NCI-H128 (cell line): ENCODE measurements around the gene RANBP2.
"Not testable (repeated sequence)": the region's sequence is repeated elsewhere in the genome, so short reads cannot be mapped to it uniquely, and the experiment has no call there.

Experiments
- DNase-seq: peaks from one replicate; lab custom pipeline; 2025; ENCODE audit not compliant: unreplicated experiment; lab: John Stamatoyannopoulos, UW

Gene RANBP2

DNA sequence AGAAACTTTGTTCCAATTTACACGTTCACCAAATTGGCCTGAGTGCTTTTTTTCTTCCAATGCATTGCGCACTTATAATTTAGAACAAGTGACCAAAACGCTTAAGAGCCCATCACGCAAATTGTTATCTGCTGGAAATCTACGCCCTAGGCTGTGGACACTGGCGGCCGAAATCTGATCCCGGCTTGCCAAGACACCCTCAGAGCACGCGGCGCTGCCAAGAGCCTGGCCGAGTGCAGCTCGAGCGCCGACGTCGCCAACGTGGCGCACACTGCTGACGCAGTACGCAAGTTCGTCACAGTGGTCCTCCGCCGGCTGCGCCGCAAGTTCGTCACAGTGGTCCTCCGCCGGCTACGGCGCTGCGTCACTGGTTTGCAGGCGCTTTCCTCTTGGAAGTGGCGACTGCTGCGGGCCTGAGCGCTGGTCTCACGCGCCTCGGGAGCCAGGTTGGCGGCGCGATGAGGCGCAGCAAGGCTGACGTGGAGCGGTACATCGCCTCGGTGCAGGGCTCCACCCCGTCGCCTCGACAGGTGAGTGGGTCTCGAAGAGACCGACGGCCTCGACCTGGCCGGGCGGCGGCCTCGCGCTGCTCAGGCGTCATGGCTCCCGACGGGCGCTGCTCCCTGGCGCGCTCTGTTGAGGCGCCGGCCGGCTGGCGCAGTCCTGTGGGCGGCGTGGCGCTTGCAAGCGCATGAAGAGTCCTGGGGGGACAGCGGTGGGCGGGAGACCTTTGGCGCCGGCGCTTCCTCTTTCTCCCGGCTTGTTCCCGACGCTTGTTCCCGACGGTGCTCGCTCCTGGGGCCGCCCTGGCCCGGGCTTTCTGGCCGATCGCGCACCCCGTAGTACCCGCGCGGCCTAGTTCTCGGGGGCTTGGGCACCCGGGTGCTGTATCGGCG is at the start of gene RANBP2:
RANBP2 (plus strand) TSS at position 334 of the 896 bp plus-strand sequence; CDS start at position 459, 125 bp downstream.
- peak; percentile 95 for DNase-seq

DNA sequence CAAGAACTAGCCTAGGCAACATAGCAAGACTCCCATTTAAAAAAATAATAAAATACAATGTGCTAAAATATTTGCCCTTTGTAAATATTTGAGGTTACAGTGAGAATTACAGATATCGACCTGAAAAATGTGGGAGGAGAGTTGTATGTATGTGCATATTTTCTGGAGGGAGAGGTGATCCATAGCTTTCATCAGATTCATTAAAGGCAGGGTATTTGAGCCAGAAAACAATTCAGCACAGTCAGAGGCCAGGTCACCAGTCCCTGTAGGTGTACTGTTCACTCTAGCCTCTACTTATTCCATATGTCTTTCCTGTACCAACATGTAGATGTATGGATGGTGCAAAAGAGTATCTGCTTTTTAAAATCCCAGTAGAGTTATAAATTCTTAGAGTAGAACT is 49.0 kb upstream of the RANBP2 start:
- DNase-seq, result not testable (repeated sequence)

GRCh38 chr2:108672200-108672805 is 47.0 kb upstream of the RANBP2 start:
- DNase-seq, result not testable (repeated sequence)

GRCh38 chr2:108676522-108676921 is 42.8 kb upstream of the RANBP2 start:
- not testable (repeated sequence) for DNase-seq

DNA sequence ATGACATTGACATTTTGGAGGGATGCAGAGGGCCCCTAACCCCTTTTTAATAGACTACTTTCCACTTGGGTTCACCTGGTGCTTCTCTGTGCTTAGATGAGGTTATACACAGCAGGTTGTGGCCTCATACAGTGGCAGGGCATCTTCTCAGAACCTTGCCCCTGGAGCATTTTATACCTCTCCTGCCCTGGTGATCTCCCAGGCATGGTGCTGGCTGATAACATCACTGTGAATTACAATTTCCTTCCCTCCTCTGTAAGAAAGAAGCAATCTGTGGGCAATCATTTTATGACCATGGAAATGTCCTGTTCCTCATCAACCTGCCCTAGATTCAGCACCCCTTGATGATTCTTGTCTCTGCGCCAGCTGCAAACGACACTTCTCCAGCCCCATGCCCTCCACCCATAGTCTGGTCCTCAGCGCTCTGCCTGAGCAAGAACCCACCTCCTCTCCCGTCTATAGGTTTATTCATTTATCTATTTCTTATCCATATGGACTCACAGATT is 42.0 kb upstream of the RANBP2 start:
- not testable (repeated sequence) for DNase-seq

GRCh38 chr2:108678198-108678651 is 41.1 kb upstream of the RANBP2 start:
- DNase-seq, result peak; percentile 19

DNA sequence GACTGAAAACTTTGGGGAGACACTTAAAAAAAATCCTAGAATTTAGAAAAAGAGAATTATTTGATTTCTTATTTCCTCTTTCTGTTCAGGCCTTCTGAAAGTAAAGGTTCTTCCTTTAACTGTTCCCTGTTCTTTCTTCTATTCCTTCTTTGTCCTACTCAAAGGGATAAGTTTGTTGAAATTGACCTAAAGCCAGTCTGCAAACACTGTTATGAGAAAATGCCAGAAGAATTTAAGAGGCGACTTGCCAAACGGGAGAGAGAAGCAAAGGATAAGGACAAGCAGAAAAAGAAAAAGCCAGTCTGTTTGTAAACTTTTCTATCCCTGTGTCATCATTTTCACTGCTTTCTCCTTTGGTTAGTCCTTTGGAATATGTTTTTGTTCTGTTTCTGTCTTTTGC is 38.5 kb upstream of the RANBP2 start:
- DNase-seq, result not testable (repeated sequence)

DNA sequence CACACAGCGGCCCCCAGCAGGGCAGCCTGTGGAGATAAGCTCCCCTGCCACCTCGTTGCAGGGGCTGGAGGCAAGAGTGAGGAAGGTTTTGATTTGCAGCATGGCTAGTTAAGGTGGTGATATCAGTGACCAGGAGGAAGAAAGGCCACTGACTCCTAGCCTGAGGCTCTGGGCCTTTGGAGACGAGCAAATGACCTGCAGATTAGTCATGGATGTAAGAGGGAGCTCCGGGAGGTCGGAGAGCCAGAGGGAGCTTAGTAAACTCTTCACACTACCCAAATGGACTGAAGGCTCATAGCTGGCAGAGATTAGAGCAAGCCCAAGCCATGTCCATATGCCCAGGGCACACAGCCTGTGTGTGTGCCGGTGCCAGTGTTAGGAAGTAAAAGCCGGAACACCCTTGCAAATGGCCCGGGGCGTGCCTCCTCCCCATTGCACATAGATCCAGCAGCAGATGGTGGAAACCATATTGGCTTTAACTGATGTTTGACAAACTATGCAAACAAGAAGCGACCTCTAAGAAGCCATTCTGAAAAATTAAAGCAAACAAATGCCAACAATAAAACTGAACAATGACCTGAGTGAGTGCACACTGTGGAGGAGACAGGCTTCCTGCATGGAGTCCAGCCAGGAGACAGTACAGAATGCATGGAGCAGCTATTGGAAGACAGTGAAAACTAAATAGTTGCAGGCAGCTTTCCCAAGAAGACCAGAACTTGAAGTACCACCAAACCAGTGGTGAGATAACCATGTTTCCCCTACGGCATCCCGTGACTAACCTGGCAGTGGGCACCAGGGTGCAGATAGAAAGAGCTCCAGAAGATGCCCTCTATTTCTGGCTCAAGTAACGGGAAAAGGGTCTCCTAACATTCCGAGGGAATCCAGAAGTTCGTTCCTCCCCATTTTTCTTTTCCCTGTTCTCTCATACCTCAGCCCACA is 30.2 kb upstream of the RANBP2 start:
- not testable (repeated sequence) for DNase-seq

- not testable (repeated sequence) for DNase-seq
These were observed 29.3 kb upstream of the RANBP2 start for GRCh38 chr2:108690001-108690400.

DNA sequence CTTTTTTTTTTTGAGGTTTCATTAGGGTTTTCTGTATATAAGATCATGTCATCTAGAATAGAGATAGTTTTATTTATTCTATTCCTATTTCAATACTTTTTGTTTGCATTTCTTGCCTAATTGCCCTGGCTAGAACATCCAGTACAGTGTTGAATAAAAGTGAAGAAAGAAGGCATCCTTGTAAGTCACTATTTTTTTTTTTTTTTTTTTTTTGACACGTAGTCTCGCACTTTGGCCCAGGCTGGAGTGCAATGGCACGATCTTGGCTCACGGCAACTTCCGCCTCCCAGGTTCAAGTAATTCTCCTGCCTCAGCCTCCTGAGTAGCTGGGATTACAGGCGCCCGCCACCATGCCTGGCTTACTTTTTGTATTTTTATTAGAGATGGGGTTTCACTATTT is 27.8 kb upstream of the RANBP2 start:
- DNase-seq, result no peak

- no peak for DNase-seq
These were observed 18.1 kb upstream of the RANBP2 start for GRCh38 chr2:108701208-108701607.

- no peak for DNase-seq
These were observed 17.5 kb upstream of the RANBP2 start for GRCh38 chr2:108701806-108702205.

GRCh38 chr2:108704871-108705270 is 14.4 kb upstream of the RANBP2 start:
- no peak for DNase-seq

DNA sequence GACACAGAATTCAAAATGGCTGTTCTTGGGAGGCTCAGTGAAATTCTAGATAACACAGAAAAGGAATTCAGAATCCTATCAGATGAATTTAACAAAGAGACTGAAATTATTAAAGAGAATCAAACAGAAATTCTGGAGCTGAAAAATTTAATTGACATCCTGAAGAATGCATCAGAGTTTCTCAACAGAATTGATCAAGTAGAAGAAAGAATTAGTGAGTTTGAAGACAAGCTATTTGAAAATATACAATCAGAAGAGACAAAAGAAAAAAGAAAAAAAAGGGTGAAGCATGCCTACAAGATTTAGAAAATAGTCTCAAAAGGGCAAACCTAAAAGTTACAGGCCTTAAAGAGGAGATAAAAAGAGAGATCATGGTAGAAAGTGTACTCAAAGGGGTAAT is 12.0 kb upstream of the RANBP2 start:
- DNase-seq, result no peak

DNA sequence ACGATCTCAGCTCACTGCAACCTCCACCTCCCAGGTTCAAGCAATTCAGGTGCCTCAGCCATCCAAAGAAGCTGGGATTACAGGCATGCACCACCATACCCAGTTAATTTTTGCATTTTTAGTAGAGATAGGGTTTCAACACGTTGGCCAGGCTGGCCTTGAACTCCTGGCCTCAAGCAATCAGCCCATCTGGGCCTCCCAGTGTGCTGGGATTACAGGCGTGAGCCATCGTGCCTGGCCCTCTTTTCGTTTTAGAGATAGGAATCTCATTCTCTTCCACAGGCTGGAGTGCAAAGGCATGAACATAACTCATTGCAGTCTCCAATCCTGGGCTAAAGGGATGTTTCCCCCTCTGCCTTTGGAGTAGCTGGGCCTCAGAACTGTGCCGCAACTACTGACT is 2.3 kb upstream of the RANBP2 start:
- DNase-seq, result not testable (repeated sequence)

GRCh38 chr2:108726048-108726447 is 6.8 kb downstream of the RANBP2 start:
- not testable (repeated sequence) for DNase-seq

DNA sequence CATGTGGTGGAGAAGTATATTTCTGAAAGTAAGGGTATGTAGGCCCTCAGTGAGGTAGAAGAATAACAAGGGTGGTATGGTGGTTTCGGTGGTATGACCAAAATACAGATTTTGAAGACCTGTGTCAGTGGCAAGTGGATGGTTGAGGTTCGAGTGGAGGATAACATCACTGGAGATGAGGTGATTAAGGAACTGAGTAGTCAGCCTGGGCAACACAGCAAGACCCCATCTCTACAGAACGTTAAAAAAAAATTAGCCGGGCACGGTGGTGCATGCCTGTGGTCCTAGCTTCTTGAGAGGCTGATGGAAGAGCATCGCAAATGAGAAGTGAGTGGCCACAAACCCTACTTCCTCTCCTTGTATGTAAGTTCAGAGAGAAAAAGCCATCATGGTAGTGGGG is 15.4 kb downstream of the RANBP2 start:
- not testable (repeated sequence) for DNase-seq

DNA sequence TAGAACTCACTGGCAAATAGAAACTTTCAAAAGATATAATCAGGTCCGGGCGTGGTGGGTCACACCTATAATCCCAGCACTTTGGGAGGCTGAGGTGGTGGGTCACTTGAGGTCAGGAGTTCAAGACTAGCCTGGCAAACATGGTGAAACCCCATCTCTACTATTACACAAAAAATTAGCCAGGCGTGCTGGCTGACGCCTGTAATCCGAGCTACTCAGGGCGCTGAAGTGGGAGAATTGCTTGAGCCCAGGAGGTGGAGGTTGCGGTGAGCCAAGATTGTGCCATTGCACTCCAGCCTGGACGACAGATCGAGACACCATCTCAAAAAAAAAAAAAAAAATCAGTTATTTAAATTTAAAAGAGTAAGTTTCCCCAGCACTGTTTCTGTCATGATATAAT is 38.7 kb downstream of the RANBP2 start:
- not testable (repeated sequence) for DNase-seq

GRCh38 chr2:108762618-108763017 is 43.3 kb downstream of the RANBP2 start:
- DNase-seq, result not testable (repeated sequence)

DNA sequence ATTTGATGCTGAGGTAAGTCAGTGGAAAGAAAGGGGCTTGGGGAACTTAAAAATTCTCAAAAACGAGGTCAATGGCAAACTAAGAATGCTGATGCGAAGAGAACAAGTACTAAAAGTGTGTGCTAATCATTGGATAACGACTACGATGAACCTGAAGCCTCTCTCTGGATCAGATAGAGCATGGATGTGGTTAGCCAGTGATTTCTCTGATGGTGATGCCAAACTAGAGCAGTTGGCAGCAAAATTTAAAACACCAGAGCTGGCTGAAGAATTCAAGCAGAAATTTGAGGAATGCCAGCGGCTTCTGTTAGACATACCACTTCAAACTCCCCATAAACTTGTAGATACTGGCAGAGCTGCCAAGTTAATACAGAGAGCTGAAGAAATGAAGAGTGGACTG is 47.4 kb downstream of the RANBP2 start:
- DNase-seq, result not testable (repeated sequence)

GRCh38 chr2:108767859-108768258 is 48.6 kb downstream of the RANBP2 start:
- not testable (repeated sequence) for DNase-seq
